Stromal cell of bone marrow (primary cell): ENCODE data around the gene NDUFA12.

Experiments
- DNase-seq: peaks from one replicate; pipeline ENCODE4 v3.0.0-alpha.2; 2012; ENCODE audit warnings: low read depth

Gene NDUFA12

DNA sequence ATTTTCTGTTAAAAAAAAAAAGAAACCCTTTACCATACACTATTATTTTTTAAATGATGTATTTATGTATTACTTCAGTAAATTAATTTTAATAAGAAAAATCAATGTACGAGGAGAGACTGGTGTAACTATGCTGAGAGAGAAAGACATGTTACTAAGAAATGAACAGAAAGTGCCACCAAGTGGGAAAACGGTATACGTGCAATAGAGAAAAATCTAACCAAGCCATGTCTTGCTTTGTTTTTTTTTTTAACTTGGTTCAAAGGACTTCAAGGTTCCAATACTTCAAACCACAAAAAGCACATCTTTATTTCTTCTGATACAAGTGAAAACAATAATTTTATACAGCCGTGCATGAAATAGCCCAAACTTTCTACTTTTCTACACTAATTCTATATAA, 22.9 kb downstream of the NDUFA12 start:
- no peak for DNase-seq

DNA sequence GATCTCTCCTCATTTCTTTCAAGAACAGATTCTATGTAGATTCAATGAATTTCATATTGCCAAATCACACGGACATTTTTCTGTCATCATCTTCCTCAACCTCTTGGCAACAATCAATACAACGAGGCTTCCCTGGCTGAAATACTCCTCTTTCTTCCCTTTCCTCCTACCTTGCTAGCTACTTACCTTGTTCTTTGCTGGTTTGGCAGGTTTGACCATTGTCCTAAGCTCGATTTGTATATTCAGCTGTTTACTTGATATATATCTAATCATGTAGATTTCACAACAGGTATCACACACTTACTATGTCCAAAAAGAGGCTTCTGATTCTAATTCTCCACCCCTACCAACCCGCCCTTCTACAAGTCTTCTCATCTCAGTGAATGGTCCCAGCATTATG, 23.6 kb downstream of the NDUFA12 start:
- DNase-seq = no peak

DNA sequence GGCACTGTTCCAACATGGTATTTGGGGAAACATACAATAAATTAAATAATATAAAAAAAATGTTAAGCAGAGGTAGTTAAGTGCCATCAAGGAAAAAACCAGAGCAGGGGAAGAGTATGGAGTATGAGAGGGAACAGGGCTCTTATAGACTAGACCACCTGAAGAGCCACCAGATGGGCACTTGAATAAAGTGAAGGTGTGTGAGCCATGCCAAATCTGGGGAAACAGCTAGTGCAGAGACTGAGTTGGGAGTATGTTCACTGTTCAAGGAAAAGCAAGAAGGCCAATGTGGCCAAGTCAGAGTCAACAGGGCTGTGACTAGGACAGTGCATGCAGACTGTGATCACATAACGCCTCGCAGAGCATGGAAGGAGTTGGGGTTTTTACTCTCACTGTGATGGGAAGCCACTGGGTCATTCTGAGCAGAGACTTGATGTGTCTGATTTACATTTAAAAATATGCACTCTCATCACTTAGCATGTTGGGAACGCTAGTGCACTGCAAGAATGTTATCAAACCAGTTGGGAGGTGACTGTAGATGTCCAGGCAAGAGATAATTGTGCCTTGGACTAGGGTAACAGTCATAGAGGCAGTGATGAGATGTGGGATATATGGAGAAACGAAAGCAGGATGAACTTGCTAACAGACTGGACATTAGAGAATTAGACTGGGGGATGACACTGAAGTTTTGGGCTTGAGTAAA, 25.6 kb downstream of the NDUFA12 start:
- no peak for DNase-seq

DNA sequence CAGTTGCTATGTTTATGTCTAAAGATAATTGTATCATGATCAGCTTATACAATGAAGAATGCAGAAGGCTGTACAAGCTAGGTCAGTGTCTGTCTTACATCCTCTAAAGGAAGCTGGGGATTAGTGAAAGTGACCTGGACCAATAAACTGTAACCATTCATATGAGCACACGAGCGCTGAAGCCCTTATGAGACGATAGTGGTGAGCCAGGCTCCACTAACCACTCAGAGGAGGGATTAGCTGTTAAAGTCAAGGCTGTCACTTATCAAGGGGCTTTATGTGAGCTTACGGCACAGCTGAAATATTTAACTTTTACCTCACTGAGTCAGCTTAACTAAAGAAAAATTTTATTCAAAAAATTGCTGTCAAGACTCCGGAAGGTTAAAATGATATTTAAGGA, 30.3 kb downstream of the NDUFA12 start:
- no peak for DNase-seq

DNA sequence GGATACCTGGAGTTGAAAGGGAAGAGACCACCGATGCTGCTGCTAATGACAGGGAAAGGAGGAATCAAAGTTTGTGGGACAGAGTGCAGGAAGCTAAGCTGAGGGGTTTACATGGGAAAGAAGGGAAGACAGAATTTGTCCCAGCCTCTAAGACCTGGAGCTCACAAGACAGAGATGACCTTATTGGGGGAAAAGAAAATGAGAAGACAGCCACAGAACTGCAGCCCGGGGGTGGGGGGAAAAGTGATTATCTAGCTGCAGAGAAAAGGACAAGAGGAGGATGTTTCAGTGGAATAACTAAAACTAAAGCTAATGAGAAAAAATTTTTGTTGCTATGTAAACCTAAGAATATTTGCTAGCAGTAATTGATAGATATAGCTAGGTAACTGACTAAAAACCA, 30.7 kb downstream of the NDUFA12 start:
- DNase-seq = no peak

DNA sequence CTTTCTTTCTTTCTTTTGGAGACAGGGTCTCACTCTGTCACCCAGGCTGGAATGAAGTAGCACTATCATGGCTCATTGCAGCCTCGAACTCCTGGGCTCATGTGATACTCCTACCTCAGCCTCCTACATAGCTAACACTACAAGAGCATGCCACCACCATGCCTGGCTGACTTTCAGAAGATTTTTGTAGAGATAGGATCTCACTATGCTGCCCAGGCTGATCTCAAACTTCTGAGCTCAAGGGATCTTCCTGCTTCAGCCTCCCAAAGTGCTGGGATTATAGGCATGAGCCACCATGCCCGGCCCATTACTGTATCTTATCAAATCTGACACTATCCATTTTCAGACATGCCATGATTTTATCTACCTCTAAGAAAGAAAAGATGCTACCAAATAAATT, 31.6 kb downstream of the NDUFA12 start:
- DNase-seq = no peak

DNA sequence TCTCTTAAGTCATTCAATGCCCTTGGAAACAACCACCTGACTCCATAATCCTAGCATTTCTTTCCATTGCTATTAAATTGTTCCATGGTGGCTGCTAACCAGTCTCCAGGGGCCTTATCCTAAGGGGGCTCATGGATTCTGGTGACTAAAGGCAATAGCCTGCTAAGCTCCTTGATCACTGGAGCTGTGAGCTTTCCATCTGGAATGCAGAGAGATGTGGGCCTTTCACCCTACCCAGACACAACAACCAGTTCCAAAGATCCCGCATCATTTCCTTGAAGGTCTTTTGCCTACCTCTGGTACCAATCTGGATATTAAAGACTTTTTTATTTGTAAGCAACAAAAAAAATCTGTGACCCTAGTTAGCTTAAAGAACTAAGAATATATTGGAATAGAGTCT, 32.9 kb downstream of the NDUFA12 start:
- DNase-seq = no peak

DNA sequence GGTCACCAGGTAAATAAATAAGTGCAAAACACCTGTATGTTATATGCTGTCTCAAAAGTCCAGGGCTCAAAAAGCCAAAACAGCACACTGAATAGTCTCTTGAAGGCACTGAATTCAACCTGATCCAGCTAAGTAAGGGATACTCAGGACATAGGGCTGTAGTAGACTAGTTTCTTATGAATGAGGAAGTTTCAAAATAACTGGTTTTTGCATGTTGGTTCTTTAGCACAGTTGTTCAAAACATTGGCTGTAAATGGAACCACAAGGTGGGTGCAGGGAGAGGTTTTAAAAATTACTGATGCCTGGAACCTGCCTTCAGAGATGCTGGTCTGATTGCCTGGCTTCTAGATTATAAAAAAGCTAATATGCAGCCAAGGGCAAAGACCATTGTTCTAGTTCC, 34.1 kb downstream of the NDUFA12 start:
- no peak for DNase-seq

DNA sequence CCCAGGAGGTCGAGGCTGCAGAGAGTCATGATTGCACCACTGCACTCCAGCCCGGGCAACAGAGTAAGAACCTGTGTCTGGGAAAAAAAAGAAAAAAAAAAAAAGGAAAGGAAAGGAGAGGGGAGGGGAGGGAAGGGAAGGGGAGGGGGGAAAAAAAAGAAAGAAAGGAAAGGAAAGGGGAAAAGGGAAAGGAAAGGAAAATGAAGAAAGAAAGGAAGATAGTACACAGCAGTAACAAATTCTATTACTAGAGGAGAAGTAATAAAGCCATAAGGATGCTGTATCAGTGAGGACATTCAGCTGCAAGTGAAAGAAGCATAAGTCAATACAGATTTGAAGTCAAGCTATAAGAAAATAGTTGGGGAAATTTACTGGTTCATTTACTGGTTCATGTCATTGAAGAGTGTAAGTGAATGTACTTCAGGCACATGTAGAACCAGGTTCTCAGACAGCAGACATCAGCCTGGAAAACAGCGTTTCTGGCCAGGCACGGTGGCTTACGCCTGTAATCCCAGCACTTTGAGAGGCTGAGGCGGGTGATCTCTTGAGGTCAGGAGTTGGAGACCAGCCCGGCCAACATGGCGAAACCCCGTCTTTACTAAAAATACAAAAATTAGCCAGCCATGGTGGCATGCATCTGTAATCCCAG, 37.4 kb downstream of the NDUFA12 start:
- DNase-seq = no peak

DNA sequence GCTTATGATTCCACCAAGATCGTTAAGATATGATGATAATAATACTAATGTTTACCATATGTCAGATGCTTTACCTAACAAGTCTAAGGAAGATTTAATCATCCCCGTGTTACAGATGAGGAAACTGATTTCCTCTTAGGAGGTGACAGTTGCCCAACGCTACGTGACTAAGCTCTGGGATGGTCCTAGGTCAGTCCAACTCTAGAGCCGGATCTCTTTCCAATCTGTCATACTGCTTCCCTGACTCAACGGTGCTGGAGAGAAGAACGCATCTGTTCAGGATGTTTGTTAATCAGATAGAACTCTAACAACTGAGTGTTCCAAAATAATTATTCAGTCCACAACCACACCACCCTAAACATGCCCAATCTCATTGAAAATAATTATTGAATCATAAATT, 39.8 kb downstream of the NDUFA12 start:
- DNase-seq = no peak

DNA sequence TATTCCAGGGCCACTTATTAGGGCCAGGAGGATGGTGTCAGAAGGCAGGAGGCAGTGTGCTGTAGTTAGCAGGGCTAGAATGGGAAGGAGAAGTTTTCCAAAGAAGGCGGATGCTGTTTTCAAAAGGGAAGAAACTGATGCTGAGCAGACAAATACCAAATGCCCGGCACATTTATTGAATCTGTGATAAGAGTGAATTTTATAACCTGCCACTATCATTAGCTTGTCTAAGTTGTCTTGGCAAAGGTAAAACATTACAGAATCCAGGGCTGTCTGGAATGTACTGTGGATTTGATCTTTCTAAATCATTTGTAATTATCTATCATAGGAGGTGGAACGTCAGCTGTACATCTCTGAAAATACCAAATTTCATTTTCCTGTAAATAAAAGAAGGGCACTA, 40.8 kb downstream of the NDUFA12 start:
- no peak for DNase-seq

DNA sequence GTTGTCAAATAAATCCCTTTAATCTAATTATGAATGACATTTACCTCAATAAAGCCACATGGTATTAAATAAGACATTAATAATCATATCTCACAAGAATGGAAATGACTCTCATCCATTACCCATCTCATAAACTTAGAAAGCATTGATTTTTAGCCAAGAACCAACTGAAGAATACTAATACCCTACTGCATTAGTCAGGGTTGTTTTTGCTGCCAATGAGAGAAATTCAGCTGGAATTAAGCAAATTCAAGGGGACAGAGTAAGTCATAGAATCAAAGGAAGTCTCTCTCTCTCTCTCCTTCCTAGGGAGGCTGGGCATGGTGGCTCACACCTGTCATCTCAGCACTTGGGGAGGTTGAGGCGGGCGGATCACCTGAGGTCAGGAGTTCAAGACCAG, 41.6 kb downstream of the NDUFA12 start:
- DNase-seq = no peak

DNA sequence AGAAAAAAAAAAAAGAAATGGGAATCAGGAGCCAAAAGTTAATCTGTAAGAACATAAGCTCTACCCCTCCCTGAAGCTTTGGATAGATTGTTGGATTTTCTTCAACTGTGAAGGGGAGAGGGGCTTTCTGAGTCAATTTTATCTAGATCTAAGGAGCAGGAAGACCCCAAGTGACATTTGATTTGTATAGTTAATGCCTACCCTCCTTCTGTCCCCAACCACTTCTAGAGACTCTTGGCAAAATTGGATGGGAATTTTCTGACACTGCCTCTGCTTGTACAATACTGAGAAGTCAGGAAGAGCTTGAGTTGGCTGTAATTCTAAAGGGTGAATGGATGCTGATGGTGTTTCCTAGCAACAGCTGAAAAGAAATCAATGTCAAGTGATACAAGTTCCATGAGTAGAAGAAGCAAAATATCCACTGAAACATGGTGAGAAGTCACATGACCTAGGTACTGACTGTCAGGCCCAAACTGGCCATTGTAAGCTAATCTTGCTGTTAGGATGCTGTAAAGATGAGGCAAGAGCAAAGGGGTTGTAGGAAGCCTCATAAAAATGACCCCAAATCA, 42.2 kb downstream of the NDUFA12 start:
- DNase-seq = no peak

DNA sequence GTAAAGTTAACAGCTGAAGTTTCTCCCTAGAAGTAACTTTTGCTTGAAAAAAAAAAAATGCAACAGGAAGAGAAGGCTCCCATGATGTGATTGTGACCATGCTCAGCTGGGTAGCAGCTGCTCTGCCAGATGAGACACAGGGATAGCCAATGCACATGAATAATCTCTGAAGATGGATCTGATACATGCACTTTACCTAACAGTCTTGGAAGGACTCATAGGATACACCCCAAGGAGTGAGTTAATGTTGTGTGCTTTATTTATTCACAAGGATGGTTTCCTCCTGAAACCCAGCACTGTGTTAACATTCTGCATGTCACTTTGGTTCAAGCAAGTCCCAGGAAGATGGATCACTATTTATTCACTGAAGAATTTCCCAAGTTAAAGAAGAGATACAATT, 46.5 kb downstream of the NDUFA12 start:
- DNase-seq = no peak

DNA sequence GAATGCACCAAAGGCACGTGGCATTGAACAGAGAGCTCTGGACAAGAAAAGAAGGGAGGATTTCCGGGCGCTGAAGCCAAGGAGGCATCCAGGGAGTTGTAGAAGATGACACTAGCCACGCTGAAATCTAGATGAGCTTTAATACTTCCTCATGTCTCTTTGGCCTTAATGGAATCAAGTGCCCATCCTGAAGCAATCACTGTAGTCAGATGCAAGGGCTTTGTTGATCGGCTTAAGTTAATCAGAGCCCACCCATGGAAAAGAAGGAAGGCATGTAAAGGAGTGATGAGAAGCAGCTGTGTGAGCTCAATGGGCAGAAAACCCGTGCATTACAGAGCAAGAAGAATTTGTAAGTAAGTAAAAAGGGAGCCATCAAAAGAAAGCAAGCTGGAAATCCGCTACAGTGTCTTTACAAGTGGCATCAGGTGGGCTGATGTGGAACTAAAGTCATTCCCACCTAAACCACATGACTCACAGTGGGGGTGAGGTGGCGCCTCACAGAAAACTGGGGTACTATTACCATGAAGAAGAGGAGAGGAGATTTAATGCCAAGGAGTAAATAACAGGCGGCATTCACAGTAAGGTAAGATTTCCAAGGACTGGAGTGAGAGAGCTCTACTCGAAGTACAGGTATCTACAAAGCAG, 48.4 kb downstream of the NDUFA12 start:
- no peak for DNase-seq

DNA sequence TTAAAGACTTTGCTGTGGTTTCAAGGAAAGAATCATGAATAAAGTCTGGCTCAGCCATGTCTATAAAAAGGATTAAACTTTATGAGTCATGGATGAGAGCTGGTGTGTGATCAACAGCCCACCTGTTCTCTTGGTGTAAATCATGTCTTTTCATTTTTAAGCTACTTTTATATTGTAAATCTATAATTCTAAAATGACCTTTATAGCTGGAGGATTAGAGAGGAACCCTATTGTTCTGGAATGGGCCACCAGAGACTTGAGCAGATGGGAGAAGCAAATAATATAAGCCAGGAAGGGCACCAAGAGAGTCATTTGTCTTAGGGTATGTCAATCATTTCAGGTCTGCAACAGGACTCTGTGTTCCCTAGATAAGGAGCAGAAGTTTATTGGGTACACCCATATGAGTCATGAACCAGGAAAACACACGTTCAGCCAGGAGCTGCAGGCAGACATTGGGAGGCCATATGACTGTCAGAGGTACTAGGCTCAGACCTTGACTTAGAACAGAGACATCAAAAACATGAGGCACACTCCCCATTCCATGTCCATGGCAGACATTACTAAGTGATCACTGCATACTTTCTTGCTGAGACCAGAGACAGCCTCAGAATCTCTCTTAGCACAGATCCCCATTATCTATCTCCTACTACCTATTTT, 49.3 kb downstream of the NDUFA12 start:
- DNase-seq = no peak

DNA sequence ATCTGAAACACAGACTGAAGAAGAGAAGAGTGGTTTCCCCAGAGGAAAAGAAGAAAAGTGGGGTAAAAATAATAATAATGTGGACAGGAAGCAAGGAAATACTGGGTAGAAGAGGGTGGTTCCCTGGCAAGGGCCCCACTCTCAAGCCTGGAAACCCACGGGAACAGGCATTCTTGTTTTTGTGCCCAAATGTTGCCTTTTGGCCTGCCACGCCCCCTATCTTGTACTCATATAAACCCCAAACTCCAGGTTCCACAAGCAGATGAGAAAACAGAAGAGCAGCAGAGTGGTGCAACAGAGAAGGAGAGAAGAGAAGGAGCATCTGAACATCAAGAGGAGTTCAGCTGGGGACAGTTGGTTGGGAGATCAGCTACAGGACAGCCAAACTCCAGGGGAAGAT, 51.2 kb downstream of the NDUFA12 start:
- DNase-seq = no peak

DNA sequence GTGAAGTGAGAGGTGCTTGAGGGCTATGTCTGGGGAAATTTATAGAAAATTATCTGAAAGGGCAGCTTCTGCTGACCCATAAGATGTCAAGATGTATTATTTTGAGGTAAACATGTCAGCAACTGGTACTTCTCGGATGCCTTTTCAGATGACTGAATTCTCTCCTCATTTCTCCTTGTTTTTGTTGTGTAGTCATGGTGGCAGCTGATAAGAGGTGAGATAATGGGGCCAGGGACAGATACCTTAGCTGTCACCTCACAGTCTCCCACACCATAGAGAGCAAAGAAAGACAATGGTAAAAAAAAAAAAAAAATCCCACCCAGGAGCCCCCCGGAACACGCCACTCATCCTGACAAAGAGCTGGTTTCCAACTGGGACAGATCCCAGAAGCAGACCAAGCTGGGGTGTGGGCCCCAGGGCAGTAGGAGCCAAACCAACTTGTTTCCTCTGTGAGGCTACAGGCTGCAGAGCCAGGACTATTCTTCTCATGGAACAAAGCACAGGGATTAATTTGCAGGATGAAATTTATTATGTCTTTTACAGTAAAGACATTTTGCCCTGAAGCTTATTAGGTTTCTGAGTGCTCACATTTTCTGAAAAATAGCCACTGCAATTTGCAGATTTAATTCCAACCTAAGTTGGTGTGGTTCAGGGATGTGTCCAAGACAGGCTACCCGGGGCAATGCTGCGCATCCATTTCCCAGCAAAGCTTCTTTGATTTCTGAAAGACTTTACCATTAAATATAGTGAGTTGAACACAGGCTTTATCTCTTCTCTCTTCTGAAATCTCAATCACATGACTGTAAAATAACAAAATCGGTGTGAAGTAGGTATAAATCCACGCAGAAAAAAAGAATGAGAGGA, 52.2 kb downstream of the NDUFA12 start:
- no peak for DNase-seq

DNA sequence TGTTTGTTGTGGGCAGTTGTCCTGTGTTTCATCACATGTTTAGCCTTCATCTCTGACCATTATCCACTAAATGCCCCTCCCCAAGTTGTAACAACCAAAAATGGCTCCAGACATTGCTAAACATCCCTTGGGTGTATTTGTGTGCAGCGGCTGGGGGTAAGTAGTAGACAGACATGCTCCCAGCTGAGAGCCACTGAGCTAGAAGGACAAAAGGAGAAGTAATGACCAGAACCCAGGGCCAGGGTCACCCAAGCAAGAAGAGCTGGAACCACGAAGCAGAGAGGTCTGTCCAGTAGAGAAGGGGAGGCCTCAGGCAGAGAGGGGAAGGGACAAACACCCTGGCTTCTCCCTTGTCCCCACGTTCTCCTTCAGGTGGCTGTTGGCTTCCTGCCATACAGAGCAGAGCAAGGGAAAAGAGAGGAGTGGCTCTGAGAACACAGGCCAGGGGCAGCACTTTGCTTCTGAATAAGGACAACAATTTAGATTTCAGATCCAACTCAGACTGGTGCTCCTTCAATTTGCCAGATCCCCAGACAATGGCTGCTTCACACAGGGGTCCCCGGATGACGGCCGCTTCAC, 55.2 kb downstream of the NDUFA12 start:
- no peak for DNase-seq

DNA sequence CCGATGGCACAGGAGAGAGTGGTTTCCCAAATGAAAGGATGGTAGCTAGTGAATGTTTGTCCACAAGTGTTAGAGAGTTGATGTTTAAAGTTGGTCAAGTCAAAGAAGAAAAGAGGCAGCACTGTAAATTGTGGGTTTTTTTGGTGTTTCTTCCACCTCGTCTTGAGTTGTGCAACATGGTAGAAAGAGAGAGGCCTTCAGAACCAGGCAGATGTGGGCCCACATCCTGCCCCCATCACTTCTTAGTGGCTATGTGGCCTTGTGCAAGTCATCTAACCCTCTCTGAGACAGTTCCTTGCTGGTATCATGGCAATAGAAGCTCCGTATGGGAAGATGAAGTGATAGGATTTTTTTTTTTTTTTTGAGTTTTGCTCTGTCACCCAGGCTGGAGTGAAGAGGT, 60.8 kb downstream of the NDUFA12 start:
- no peak for DNase-seq

DNA sequence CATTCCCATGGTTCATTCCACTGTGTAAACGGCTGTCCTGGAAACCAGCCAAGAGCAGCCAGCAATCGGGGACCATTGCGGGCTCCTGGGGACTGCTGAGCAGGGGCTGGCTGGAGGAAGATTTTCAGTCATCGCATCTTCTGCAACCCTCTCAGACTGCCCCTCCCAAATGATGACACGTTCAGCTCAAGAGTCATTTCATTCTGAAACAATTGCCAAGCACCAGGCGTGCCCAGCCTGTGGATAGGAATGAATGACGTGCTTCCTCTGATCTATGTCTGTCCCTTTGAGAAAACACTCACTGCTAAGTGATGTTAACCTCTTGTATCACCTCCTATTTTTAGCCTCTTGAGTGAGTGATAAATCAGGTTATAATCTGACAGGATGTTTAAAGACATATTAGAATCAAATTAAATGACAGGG, 62.0 kb downstream of the NDUFA12 start:
- DNase-seq = peak; percentile 97
